Measurements from ENCODE around the gene NFE2L3. TPM values are rescaled to one million over a fixed set of nuclear protein-coding genes. Genes with fewer than 3 reads are reported as not detected.

The NFE2L3 gene
- total and polyA plus RNA-seq, 2 donors (not counting 1 experiment from before 2014, with no cell fraction given) = 1.4 to 1.6 TPM

DNA sequence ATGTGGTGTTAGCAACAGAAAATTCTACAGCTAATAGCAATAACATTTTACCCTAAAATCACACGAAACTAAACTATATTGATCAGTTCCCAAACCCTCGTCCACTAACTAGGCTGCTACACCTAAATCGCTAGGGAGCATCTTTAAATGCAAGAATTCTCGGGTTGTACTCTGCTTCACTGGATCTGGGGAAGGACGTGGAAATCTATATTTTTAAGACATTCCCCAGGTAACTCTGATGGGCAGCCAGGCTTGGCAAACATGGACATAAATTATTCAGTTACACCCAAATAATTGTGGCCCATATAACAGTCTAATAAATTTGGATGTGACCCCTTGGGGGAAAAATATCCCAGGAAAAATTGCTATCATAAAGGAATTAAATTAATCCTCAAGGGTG is 36.3 kb upstream of the NFE2L3 start:
- ChIA-PET CTCF (no interaction called here), POLR2A (no interaction called here)
- Histone ChIP-seq H3K4me1 (ENCODE audit: control insufficient read depth in 2 of 2, insufficient read depth in 2 of 2, low read length in 2 of 2) (no peaks in the 10 kb centered on the region), H3K27ac (ENCODE audit: low read length in 2 of 2) (no peak overlapping the region), H3K27me3 (replicated peaks in 1 of 4; ENCODE audit: control extremely low read depth in 1 of 4, control insufficient read depth in 3 of 4, insufficient read depth in 4 of 4, low read length in 3 of 4) (peaks cover 0 to 6% (median 0%) of the 10 kb centered on the region in 4 experiments), H3K79me2 (ENCODE audit: control insufficient read depth, insufficient read depth, low read length) (no peaks in the 10 kb centered on the region), H3K36me3 (replicated peaks in 1 of 2; ENCODE audit: control extremely low read depth in 1 of 2, control insufficient read depth in 1 of 2, extremely low read depth in 1 of 2, insufficient read depth in 2 of 2, low read length in 1 of 2) (no peaks in the 10 kb centered on the region), H2AFZ (ENCODE audit: insufficient read depth, low read depth, low read length, poor library complexity, severe bottlenecking) (no peak overlapping the region), H4K20me1 (ENCODE audit: control insufficient read depth, insufficient read depth, low read length, poor library complexity, severe bottlenecking) (no peaks in the 10 kb centered on the region), H3K4me2 (replicated peaks; ENCODE audit: low read depth, low read length, poor library complexity, severe bottlenecking) (no peak overlapping the region), H3K9ac (ENCODE audit: low read length) (no peak overlapping the region), H3K4me3 (ENCODE audit: control extremely low read depth in 1 of 5, extremely low read depth in 1 of 5, insufficient read depth in 1 of 5, low read depth in 2 of 5, low read length in 4 of 5) (no peak overlapping the region), H3K9me3 (ENCODE audit: control extremely low read depth in 1 of 3, control insufficient read depth in 2 of 3, insufficient read depth in 1 of 3, low read length in 2 of 3) (no peaks in the 10 kb centered on the region)
- H3K4me3 Mint-ChIP-seq = no peak overlapping the region
- H3K27ac Mint-ChIP-seq = no peak overlapping the region
- DNase-seq = no peak
- intact Hi-C loops (cut with micrococcal nuclease) = no loop called here
- no peak for ATAC-seq (ENCODE audit: low read depth)
- WGBS (ENCODE audit: insufficient coverage) = 90% methylated on average over 4 of the region's 5 CpGs
- TF ChIP-seq, protein P1, sequence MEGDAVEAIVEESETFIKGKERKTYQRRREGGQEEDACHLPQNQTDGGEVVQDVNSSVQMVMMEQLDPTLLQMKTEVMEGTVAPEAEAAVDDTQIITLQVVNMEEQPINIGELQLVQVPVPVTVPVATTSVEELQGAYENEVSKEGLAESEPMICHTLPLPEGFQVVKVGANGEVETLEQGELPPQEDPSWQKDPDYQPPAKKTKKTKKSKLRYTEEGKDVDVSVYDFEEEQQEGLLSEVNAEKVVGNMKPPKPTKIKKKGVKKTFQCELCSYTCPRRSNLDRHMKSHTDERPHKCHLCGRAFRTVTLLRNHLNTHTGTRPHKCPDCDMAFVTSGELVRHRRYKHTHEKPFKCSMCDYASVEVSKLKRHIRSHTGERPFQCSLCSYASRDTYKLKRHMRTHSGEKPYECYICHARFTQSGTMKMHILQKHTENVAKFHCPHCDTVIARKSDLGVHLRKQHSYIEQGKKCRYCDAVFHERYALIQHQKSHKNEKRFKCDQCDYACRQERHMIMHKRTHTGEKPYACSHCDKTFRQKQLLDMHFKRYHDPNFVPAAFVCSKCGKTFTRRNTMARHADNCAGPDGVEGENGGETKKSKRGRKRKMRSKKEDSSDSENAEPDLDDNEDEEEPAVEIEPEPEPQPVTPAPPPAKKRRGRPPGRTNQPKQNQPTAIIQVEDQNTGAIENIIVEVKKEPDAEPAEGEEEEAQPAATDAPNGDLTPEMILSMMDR (IDR thresholded peaks at IDR 0.05) = no peak
- TF ChIP-seq EZH2 (IDR thresholded peaks at IDR 0.05; ENCODE audit: borderline replicate concordance, insufficient read depth, low read depth, low read length, poor library complexity, severe bottlenecking) = no peak
- no peaks in the 10 kb centered on the region for H3K4me1 Mint-ChIP-seq
- H3K9me3 Mint-ChIP-seq (ENCODE audit: insufficient read depth) = no peaks in the 10 kb centered on the region
- H3K27me3 Mint-ChIP-seq = no peaks in the 10 kb centered on the region

- Mint-ChIP-seq H3K27me3 (no peaks in the 10 kb centered on the region), H3K4me1 (no peaks in the 10 kb centered on the region), H3K9me3 (ENCODE audit: insufficient read depth) (no peaks in the 10 kb centered on the region), H3K4me3 (no peak overlapping the region), H3K27ac (no peak overlapping the region)
- ATAC-seq (ENCODE audit: low read depth) = no peak
- Histone ChIP-seq H4K20me1 (ENCODE audit: control insufficient read depth, insufficient read depth, low read length, poor library complexity, severe bottlenecking) (no peaks in the 10 kb centered on the region), H3K27ac (ENCODE audit: low read length in 2 of 2) (no peak overlapping the region), H3K9me3 (ENCODE audit: control extremely low read depth in 1 of 3, control insufficient read depth in 2 of 3, insufficient read depth in 1 of 3, low read length in 2 of 3) (no peaks in the 10 kb centered on the region), H3K36me3 (replicated peaks in 1 of 2; ENCODE audit: control extremely low read depth in 1 of 2, control insufficient read depth in 1 of 2, extremely low read depth in 1 of 2, insufficient read depth in 2 of 2, low read length in 1 of 2) (no peaks in the 10 kb centered on the region), H3K4me2 (replicated peaks; ENCODE audit: low read depth, low read length, poor library complexity, severe bottlenecking) (no peak overlapping the region), H3K27me3 (replicated peaks in 1 of 4; ENCODE audit: control extremely low read depth in 1 of 4, control insufficient read depth in 3 of 4, insufficient read depth in 4 of 4, low read length in 3 of 4) (peaks cover 0 to 6% (median 0%) of the 10 kb centered on the region in 4 experiments), H2AFZ (ENCODE audit: insufficient read depth, low read depth, low read length, poor library complexity, severe bottlenecking) (no peak overlapping the region), H3K79me2 (ENCODE audit: control insufficient read depth, insufficient read depth, low read length) (no peaks in the 10 kb centered on the region), H3K4me3 (ENCODE audit: control extremely low read depth in 1 of 5, extremely low read depth in 1 of 5, insufficient read depth in 1 of 5, low read depth in 2 of 5, low read length in 4 of 5) (no peak overlapping the region), H3K4me1 (ENCODE audit: control insufficient read depth in 2 of 2, insufficient read depth in 2 of 2, low read length in 2 of 2) (no peaks in the 10 kb centered on the region), H3K9ac (ENCODE audit: low read length) (no peak overlapping the region)
- ChIA-PET POLR2A (no interaction called here), CTCF (interaction anchor here (1.0 kb wide), 1 partner anchor 27 kb away, joined by 4 read pairs; no protein-coding TSS in a partner anchor)
- 92% methylated on average over 3 of the region's 7 CpGs for whole genome bisulfite sequencing (ENCODE audit: insufficient coverage)
- TF ChIP-seq, protein P1 (IDR thresholded peaks at IDR 0.05) = no peak
- TF ChIP-seq EZH2 (IDR thresholded peaks at IDR 0.05; ENCODE audit: borderline replicate concordance, insufficient read depth, low read depth, low read length, poor library complexity, severe bottlenecking) = no peak
- DNase-seq = no peak
- intact Hi-C loops (cut with micrococcal nuclease) = no loop called here
Observed at GRCh38 chr7:26117142-26117807, 34.7 kb upstream of the NFE2L3 start.
